Prostate gland (tissue), 2 donors: Measurements from ENCODE around the gene BARX1.

Experiments
- CTCF ChIP-seq, 4 experiments: fragments of 200-600 bp in 2 of 4; fragments of 450-650 bp in 2 of 4; sonication (generic) in 2 of 4; IDR thresholded peaks; 1 replicate in 3 of 4; 2 replicates in 1 of 4; pipeline ENCODE4 v1.5.1; 2016 to 2019; ENCODE audit warnings: antibody characterized with exemption in 4 of 4, mild to moderate bottlenecking in 2 of 4, moderate library complexity in 2 of 4
- POLR2AphosphoS5 ChIP-seq: sonication (generic); formaldehyde crosslinking; IDR thresholded peaks from one replicate; pipeline ENCODE4 v1.6.1; 2017; ENCODE audit warnings: antibody characterized with exemption

GRCh38 chr9:93910196-93910595, 45.0 kb downstream of the BARX1 start:
- no peak for TF ChIP-seq CTCF (IDR thresholded peaks at IDR 0.05)
- TF ChIP-seq POLR2AphosphoS5, result no peak
